Prostate gland (tissue), 2 donors: ENCODE data around the gene DACT3. TPM values are rescaled to one million over a fixed set of nuclear protein-coding genes. Genes with fewer than 3 reads are reported as not detected.

ENCODE experiments used
- DNase-seq: peaks from one replicate; pipeline ENCODE4 v3.0.0-alpha.2; 2019; ENCODE audit warnings: low spot score
- H3K27ac ChIP-seq, 2 donors: fragments of 200-600 bp; sonication (generic); 2 replicates each; pipeline ENCODE4 v1.5.1; 2017 to 2019
- H3K27me3 ChIP-seq: fragments of 200-600 bp; sonication (generic); replicated peaks from 2 replicates; pipeline ENCODE4 v1.5.1; 2019; ENCODE audit not compliant: insufficient read depth
- H3K36me3 ChIP-seq, 2 donors: fragments of 200-600 bp; sonication (generic); 1 replicate in 1 of 2; 2 replicates in 1 of 2; pipeline versions ENCODE4 v1.5.1 to v1.8.1; 2017 to 2019
- H3K4me1 ChIP-seq: fragments of 200-600 bp; sonication (generic); replicated peaks from 2 replicates; pipeline ENCODE4 v1.5.1; 2019
- H3K4me3 ChIP-seq, 2 donors: fragments of 200-600 bp; sonication (generic); 2 replicates each; pipeline ENCODE4 v1.5.1; 2017 to 2019
- H3K9me3 ChIP-seq: fragments of 200-600 bp; sonication (generic); 2 replicates; pipeline ENCODE4 v1.5.1; 2017
- POLR2A ChIP-seq: fragments of 450-650 bp; IDR thresholded peaks from one replicate; pipeline ENCODE4 v1.6.1; 2016; ENCODE audit warnings: antibody characterized with exemption, mild to moderate bottlenecking
- POLR2AphosphoS5 ChIP-seq: sonication (generic); formaldehyde crosslinking; IDR thresholded peaks from one replicate; pipeline ENCODE4 v1.6.1; 2017; ENCODE audit warnings: antibody characterized with exemption
- WGBS: methylation state at CpG from one replicate; pipeline ENCODE4 v1.1.5; 2018; 5-methylcytosine and 5-hydroxymethylcytosine counted together
- intact Hi-C: fragments of 100-400 bp; cut with DNase I; formaldehyde crosslinking; loops from one replicate; pipeline ENCODE4 v1.14.2; 2022
- total RNA-seq, 2 donors: library from RNA; depleted of rRNA; stranded (reverse); fragments of >200 nt; gene quantifications; one replicate each; pipeline ENCODE4 v1.1.0, GENCODE V29; 2016
- TF ChIP-seq, protein P1 (sequence below), 4 experiments: fragments of 200-600 bp in 2 of 4; fragments of 450-650 bp in 2 of 4; sonication (generic) in 2 of 4; IDR thresholded peaks; 1 replicate in 3 of 4; 2 replicates in 1 of 4; pipeline ENCODE4 v1.5.1; 2016 to 2019; ENCODE audit warnings: antibody characterized with exemption in 4 of 4, mild to moderate bottlenecking in 2 of 4, moderate library complexity in 2 of 4

Gene DACT3
- total RNA-seq, 2 donors from 2014 or later = 8.6 to 28.1 TPM

DNA sequence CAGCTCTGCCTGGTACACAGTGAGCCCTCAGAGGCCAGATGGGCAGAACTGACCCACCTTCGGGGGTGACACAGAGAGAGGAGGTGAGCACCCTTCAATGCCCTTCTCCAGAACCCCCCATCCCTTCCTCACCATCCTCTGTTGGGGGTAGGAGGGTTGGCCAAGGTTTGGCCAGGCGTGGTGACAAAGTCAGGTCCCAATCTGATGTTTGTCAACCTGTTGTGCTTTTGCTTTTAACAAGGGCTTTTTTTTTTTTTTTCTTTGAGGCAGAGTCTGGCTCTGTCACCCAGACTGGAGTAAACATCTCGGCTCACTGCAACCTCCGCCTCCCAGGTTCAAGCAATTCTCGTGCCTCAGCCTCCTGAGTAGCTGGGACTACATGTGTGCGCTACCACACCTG lies 43.4 kb downstream of the DACT3 start:
- intact Hi-C loops = no loop called here
- WGBS = 74% methylated on average over 6 of the region's 6 CpGs
- Histone ChIP-seq H3K27ac (no peak overlapping the region), H3K27me3 (no peaks in the 10 kb centered on the region), H3K36me3 (no peaks in the 10 kb centered on the region), H3K4me1 (no peaks in the 10 kb centered on the region), H3K9me3 (no peaks in the 10 kb centered on the region), H3K4me3 (no peak overlapping the region)
- TF ChIP-seq, protein P1, sequence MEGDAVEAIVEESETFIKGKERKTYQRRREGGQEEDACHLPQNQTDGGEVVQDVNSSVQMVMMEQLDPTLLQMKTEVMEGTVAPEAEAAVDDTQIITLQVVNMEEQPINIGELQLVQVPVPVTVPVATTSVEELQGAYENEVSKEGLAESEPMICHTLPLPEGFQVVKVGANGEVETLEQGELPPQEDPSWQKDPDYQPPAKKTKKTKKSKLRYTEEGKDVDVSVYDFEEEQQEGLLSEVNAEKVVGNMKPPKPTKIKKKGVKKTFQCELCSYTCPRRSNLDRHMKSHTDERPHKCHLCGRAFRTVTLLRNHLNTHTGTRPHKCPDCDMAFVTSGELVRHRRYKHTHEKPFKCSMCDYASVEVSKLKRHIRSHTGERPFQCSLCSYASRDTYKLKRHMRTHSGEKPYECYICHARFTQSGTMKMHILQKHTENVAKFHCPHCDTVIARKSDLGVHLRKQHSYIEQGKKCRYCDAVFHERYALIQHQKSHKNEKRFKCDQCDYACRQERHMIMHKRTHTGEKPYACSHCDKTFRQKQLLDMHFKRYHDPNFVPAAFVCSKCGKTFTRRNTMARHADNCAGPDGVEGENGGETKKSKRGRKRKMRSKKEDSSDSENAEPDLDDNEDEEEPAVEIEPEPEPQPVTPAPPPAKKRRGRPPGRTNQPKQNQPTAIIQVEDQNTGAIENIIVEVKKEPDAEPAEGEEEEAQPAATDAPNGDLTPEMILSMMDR (IDR thresholded peaks at IDR 0.05) = no peak
- no peak for TF ChIP-seq POLR2AphosphoS5
- TF ChIP-seq POLR2A = no peak
- no peak for DNase-seq

DNA sequence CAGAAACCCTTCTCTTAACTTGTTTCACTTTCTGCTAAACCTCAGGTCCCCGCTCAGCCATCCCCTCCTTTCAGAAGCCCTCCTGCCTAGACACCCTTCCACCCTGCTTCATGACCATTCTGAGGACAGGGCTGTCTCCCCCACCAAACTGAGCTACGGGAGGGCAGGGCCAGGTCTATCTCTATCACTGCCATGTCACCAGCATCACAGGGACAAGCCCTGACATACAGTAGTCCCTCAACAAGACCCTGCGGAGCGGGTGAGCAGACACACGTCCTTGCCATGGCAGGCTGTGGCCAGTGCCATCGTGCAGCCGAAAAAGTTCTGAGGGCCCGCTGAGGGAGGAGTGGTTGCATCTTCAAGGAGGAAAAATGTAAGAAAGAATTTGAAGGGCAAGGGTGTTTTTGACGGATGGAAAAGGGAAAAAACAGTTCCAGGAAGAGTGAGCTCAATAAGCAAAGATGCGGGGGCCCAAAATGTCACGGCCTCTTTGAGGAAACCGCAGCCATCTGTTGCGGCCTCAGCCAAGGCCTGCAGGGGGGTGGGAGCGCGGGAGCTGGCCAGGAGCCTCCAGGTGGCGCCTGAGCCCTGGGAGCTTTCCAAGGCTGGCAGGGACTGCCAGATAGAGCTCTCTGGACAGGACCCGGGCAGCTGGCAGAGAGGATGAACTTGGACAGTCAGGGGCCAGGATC lies 44.2 kb downstream of the DACT3 start:
- no peaks in the 10 kb centered on the region for H3K4me1 ChIP-seq
- no peaks in the 10 kb centered on the region for H3K36me3 ChIP-seq
- H3K4me3 ChIP-seq = no peak overlapping the region
- TF ChIP-seq POLR2A (no peak), POLR2AphosphoS5 (peak; percentile 40)
- TF ChIP-seq, protein P1 (IDR thresholded peaks at IDR 0.05) = peak in 3 of 4 experiments; percentile 29 to 60 (median 42)
- intact Hi-C loops = no loop called here
- H3K27ac ChIP-seq = no peak overlapping the region
- H3K9me3 ChIP-seq = no peaks in the 10 kb centered on the region
- DNase-seq = peak; percentile 70
- no peaks in the 10 kb centered on the region for H3K27me3 ChIP-seq
- WGBS = 23% methylated on average over 17 of the region's 17 CpGs

DNA sequence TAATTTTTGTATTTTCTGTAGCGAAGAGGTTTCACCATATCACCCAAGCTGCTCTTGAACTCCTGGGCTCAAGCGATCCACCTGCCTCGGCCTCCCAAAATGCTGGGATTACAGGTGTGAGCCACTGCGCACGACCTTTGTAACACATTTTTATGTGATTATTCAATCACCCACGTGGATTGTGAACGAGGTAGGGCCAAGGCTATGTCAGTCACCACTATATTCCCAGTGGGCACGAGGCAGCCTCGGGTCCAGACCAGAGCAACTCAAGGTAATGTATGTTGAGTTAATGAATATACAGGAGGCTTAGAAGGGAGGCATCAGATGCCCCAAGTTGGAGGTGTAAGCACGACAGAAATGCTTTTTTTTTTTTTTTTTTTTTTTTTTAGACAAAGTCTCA lies 45.0 kb downstream of the DACT3 start:
- Histone ChIP-seq H3K27ac (no peak overlapping the region), H3K9me3 (no peaks in the 10 kb centered on the region), H3K36me3 (no peaks in the 10 kb centered on the region), H3K4me1 (no peaks in the 10 kb centered on the region), H3K4me3 (no peak overlapping the region), H3K27me3 (no peaks in the 10 kb centered on the region)
- intact Hi-C loops = loop anchor here (2.0 kb wide), 1 partner anchor 47 kb away; no protein-coding TSS in a partner anchor
- no peak for DNase-seq
- TF ChIP-seq, protein P1 (IDR thresholded peaks at IDR 0.05) = no peak
- TF ChIP-seq POLR2A = no peak
- TF ChIP-seq POLR2AphosphoS5 = no peak
- WGBS = 86% methylated on average over 10 of the region's 10 CpGs

DNA sequence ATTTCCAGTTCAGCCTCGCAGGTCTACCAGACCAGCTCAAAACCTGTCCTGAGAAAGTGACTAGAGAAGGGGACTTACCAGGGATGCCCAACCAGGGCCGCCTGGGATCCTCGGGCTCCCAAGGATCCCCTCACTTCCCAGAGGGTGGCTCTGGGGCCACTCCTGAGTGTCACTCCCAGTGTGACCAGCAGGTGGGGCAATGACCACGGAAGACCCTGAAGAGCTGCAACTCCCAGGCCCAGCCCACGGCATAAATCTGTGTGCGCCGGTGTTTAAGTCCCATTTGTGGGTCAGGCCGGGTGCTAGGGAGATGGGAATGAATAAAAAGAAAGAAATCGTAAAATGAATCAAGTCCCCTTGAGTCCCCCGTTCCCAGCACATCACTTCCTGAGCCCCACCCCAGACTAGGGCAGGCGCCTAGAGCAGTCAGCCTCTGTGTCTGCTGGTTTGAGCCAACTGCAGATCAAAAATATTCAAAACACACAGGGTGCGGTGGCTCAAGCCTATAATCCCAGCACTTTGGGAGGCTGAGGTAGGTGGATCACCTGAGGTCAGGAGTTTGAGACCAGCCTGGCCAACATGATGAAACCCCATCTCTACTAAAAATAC lies 46.8 kb downstream of the DACT3 start:
- Histone ChIP-seq H3K36me3 (peaks cover 0 to under 1% of the 10 kb centered on the region in 2 donors), H3K27ac (no peak overlapping the region), H3K27me3 (no peaks in the 10 kb centered on the region), H3K4me3 (no peak overlapping the region), H3K4me1 (no peaks in the 10 kb centered on the region), H3K9me3 (no peaks in the 10 kb centered on the region)
- 7% methylated on average over 12 of the region's 12 CpGs for WGBS
- intact Hi-C loops = loop anchor here (2.0 kb wide), 1 partner anchor 49 kb away; no protein-coding TSS in a partner anchor
- DNase-seq = peak; percentile 74
- TF ChIP-seq POLR2A (no peak), POLR2AphosphoS5 (peak; percentile 35)
- TF ChIP-seq, protein P1 (IDR thresholded peaks at IDR 0.05) = peak; percentile 73 to 90 (median 79)
